ENCODE data around the gene TECPR1. TPM values are rescaled to one million over a fixed set of nuclear protein-coding genes. Genes with fewer than 3 reads are reported as not detected.

TECPR1 gene
- total RNA-seq, 2 experiments from 2014 or later: 45.6 to 60.7 TPM

GRCh38 chr7:98202367-98203195 lies 49.5 kb downstream of the TECPR1 start:
- Mint-ChIP-seq H3K4me3 (peak overlapping the region; percentile 54), H3K9me3 (ENCODE audit: low read depth) (peaks cover 4% of the 10 kb centered on the region), H3K27ac (peak overlapping the region; percentile 84), H3K36me3 (peaks cover 27% of the 10 kb centered on the region), H3K27me3 (no peaks in the 10 kb centered on the region), H3K4me1 (peaks cover 48% of the 10 kb centered on the region)
- DNase-seq (peak; percentile 92), ATAC-seq (peak; percentile 90)
- CTCF ChIA-PET: interaction anchor here (0.9 to 2.1 kb wide), 8 partner anchors 12 to 676 kb away, joined by 3 to 8 read pairs (median 3); partner anchors contain the start of genes LMTK2 and TRRAP

GRCh38 chr7:98200364-98200763 lies 51.7 kb downstream of the TECPR1 start:
- Mint-ChIP-seq H3K4me3 (peak overlapping the region; percentile 32), H3K27me3 (no peaks in the 10 kb centered on the region), H3K9me3 (ENCODE audit: low read depth) (peaks cover 4% of the 10 kb centered on the region), H3K36me3 (peaks cover 25% of the 10 kb centered on the region), H3K4me1 (peaks cover 48% of the 10 kb centered on the region), H3K27ac (peak overlapping the region; percentile 72)
- CTCF ChIA-PET: interaction anchor here (1.5 kb wide), 1 partner anchor 179 kb away, joined by 4 read pairs; no protein-coding TSS in a partner anchor
- peak; percentile 52 for DNase-seq
- peak; percentile 31 for ATAC-seq

GRCh38 chr7:98199131-98199530 lies 52.9 kb downstream of the TECPR1 start:
- H3K27ac Mint-ChIP-seq: no peak overlapping the region
- peaks cover 22% of the 10 kb centered on the region for H3K36me3 Mint-ChIP-seq
- H3K4me1 Mint-ChIP-seq: peaks cover 45% of the 10 kb centered on the region
- DNase-seq (no peak), ATAC-seq (no peak)
- peaks cover 4% of the 10 kb centered on the region for H3K9me3 Mint-ChIP-seq (ENCODE audit: low read depth)
- H3K27me3 Mint-ChIP-seq: no peaks in the 10 kb centered on the region
- H3K4me3 Mint-ChIP-seq: no peak overlapping the region
- CTCF ChIA-PET: interaction anchor here (2.1 kb wide), 1 partner anchor 31 kb away, joined by 4 read pairs; no protein-coding TSS in a partner anchor

- ATAC-seq: no peak
- Mint-ChIP-seq H3K4me3 (no peak overlapping the region), H3K27me3 (no peaks in the 10 kb centered on the region), H3K36me3 (peaks cover 20% of the 10 kb centered on the region), H3K9me3 (ENCODE audit: low read depth) (peaks cover 4% of the 10 kb centered on the region), H3K4me1 (peaks cover 23% of the 10 kb centered on the region), H3K27ac (no peak overlapping the region)
- DNase-seq: no peak
- CTCF ChIA-PET: no interaction called here
Observed at GRCh38 chr7:98196706-98197605, 55.1 kb downstream of the TECPR1 start.

GRCh38 chr7:98194672-98195457 lies 57.2 kb downstream of the TECPR1 start:
- Mint-ChIP-seq H3K27me3 (no peaks in the 10 kb centered on the region), H3K9me3 (ENCODE audit: low read depth) (peaks cover 4% of the 10 kb centered on the region), H3K4me3 (no peak overlapping the region), H3K27ac (no peak overlapping the region), H3K4me1 (peaks cover 8% of the 10 kb centered on the region), H3K36me3 (peaks cover 16% of the 10 kb centered on the region)
- DNase-seq: no peak
- no peak for ATAC-seq
- CTCF ChIA-PET: no interaction called here

- peaks cover 14% of the 10 kb centered on the region for H3K4me1 Mint-ChIP-seq
- H3K4me3 Mint-ChIP-seq: no peak overlapping the region
- peaks cover 3% of the 10 kb centered on the region for H3K9me3 Mint-ChIP-seq (ENCODE audit: low read depth)
- no peak overlapping the region for H3K27ac Mint-ChIP-seq
- H3K36me3 Mint-ChIP-seq: peaks cover 18% of the 10 kb centered on the region
- DNase-seq (no peak), ATAC-seq (no peak)
- CTCF ChIA-PET: no interaction called here
- no peaks in the 10 kb centered on the region for H3K27me3 Mint-ChIP-seq
Observed at GRCh38 chr7:98194186-98194585, 57.8 kb downstream of the TECPR1 start.

GRCh38 chr7:98193474-98194180 lies 58.4 kb downstream of the TECPR1 start:
- peaks cover 16% of the 10 kb centered on the region for H3K36me3 Mint-ChIP-seq
- no peak overlapping the region for H3K27ac Mint-ChIP-seq
- CTCF ChIA-PET: no interaction called here
- H3K27me3 Mint-ChIP-seq: no peaks in the 10 kb centered on the region
- H3K4me1 Mint-ChIP-seq: peaks cover 13% of the 10 kb centered on the region
- no peak for DNase-seq
- no peaks in the 10 kb centered on the region for H3K9me3 Mint-ChIP-seq (ENCODE audit: low read depth)
- no peak for ATAC-seq
- no peak overlapping the region for H3K4me3 Mint-ChIP-seq

GRCh38 chr7:98192781-98193457 lies 59.1 kb downstream of the TECPR1 start:
- CTCF ChIA-PET: interaction anchor here (1.2 kb wide), 1 partner anchor 49 kb away, joined by 3 read pairs; no protein-coding TSS in a partner anchor
- H3K36me3 Mint-ChIP-seq: peaks cover 18% of the 10 kb centered on the region
- DNase-seq (no peak), ATAC-seq (no peak)
- H3K4me3 Mint-ChIP-seq: no peak overlapping the region
- H3K27me3 Mint-ChIP-seq: no peaks in the 10 kb centered on the region
- H3K4me1 Mint-ChIP-seq: peaks cover 13% of the 10 kb centered on the region
- no peaks in the 10 kb centered on the region for H3K9me3 Mint-ChIP-seq (ENCODE audit: low read depth)
- H3K27ac Mint-ChIP-seq: no peak overlapping the region

GRCh38 chr7:98191668-98192431 lies 60.2 kb downstream of the TECPR1 start:
- DNase-seq (no peak), ATAC-seq (no peak)
- H3K36me3 Mint-ChIP-seq: peaks cover 21% of the 10 kb centered on the region
- no peak overlapping the region for H3K4me3 Mint-ChIP-seq
- CTCF ChIA-PET: interaction anchor here (1.2 kb wide), 1 partner anchor 50 kb away, joined by 3 read pairs; no protein-coding TSS in a partner anchor
- peaks cover 13% of the 10 kb centered on the region for H3K4me1 Mint-ChIP-seq
- no peak overlapping the region for H3K27ac Mint-ChIP-seq
- no peaks in the 10 kb centered on the region for H3K9me3 Mint-ChIP-seq (ENCODE audit: low read depth)
- no peaks in the 10 kb centered on the region for H3K27me3 Mint-ChIP-seq

GRCh38 chr7:98189559-98189958 lies 62.5 kb downstream of the TECPR1 start:
- H3K4me3 Mint-ChIP-seq: no peak overlapping the region
- H3K4me1 Mint-ChIP-seq: peaks cover 13% of the 10 kb centered on the region
- DNase-seq (peak; percentile 52), ATAC-seq (peak; percentile 23)
- no peaks in the 10 kb centered on the region for H3K9me3 Mint-ChIP-seq (ENCODE audit: low read depth)
- no peaks in the 10 kb centered on the region for H3K27me3 Mint-ChIP-seq
- no peak overlapping the region for H3K27ac Mint-ChIP-seq
- H3K36me3 Mint-ChIP-seq: peaks cover 18% of the 10 kb centered on the region
- CTCF ChIA-PET: interaction anchor here (1.1 kb wide), 1 partner anchor 13 kb away, joined by 3 read pairs; no protein-coding TSS in a partner anchor

- ATAC-seq (no peak), DNase-seq (no peak)
- Mint-ChIP-seq H3K9me3 (ENCODE audit: low read depth) (no peaks in the 10 kb centered on the region), H3K27me3 (no peaks in the 10 kb centered on the region), H3K4me3 (no peak overlapping the region), H3K27ac (no peak overlapping the region), H3K4me1 (peaks cover 13% of the 10 kb centered on the region), H3K36me3 (peaks cover 18% of the 10 kb centered on the region)
- CTCF ChIA-PET: interaction anchor here (1.0 to 3.8 kb wide), 2 partner anchors 15 to 19 kb away, joined by 3 to 15 read pairs; no protein-coding TSS in a partner anchor
Observed at GRCh38 chr7:98187138-98187502, 64.9 kb downstream of the TECPR1 start.
